Measurements from ENCODE around the gene ARAF.

Gene ARAF

DNA sequence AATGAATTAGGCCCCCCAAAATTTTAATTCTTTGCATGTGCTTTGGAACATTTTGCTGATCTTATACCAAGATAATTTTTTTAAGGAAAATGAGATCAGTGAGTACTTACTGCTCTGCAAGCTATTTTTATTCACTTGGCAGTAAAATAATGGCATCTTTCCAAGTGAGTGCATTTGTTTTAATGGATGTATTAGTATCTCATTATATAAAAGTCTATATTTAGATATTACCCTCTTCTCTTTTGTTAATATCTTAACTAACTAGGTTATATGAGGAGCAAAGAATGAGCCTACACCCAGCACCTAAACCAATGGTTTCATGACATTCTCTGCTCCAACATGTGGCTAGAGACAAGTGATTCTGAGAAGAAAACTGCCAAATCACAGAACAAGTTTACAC lies 21.1 kb upstream of the ARAF start:
- Histone ChIP-seq H3K9ac (ENCODE audit: low read length) (no peak overlapping the region), H3K27ac (ENCODE audit: low read depth, low read length) (no peak overlapping the region), H3K9me3 (ENCODE audit: low read length) (no peaks in the 10 kb centered on the region), H3K36me3 (ENCODE audit: insufficient read depth, low read length) (no peaks in the 10 kb centered on the region), H3K4me3 (ENCODE audit: low read depth in 1 of 2, low read length in 2 of 2) (no peak overlapping the region), H3K4me1 (ENCODE audit: insufficient read depth, low read length) (peaks cover 6% of the 10 kb centered on the region), H3K27me3 (ENCODE audit: control insufficient read depth in 1 of 2, insufficient read depth in 2 of 2, low read length in 2 of 2) (no peaks in the 10 kb centered on the region)

DNA sequence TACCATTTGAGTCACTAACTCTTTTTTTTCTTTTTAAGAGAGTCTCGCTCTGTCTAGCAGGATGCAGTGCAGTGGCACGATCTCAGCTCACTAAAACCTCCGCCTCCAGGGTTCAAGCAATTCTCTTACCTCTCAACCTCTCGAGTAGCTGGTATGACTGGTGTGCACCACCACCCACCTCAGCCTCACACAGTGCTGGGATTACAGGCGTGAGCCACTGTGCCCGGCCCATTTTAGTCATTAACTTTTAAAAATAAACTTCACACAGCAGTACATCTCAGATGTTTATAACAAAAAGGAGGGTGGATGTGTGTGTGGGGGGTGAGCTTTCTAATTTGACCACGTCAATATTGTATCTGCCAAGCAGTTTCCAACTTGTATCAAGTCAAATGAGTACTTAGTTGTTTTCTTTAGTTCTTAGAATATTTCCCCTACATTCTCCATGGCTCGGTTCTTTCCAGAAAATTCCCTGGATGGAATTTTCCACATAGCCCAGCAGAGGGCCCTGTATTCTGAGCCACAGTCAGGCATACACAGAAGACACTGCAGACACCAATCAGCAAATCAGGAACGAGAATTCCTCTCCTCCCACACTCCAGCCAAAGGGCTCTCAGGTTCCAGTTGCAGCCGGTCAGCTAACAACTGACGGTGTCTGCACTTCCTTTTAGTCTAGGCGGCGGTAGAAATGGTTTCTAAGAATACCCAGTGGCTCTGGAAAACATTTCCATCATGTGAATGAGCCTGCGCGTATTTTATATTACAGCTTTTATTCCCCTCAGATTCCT lies 20.1 kb upstream of the ARAF start:
- H3K27ac ChIP-seq (ENCODE audit: low read depth, low read length), result peak overlapping the region; percentile 52
- H3K4me3 ChIP-seq (ENCODE audit: low read depth in 1 of 2, low read length in 2 of 2), result no peak overlapping the region
- H3K9ac ChIP-seq (ENCODE audit: low read length), result no peak overlapping the region

DNA sequence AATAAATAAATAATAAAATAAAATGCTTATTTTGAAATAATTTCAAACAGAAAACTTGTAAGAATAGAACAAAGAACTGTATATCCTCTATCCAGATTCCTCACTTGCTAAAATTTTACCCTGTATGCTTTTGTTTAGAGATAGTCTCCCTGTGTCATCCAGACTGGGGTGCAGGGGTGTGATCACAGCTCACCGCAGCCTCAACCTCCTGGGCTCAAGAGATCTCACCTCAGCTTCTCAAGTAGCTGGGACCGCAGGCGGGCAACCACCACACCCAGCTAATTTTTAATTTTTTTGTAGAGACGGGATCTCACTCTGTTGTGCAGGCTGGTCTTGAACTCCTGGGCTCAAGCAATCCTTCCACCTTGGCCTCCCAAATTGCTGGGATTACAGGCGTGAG lies 17.5 kb upstream of the ARAF start:
- Histone ChIP-seq H3K27me3 (ENCODE audit: control insufficient read depth in 1 of 2, insufficient read depth in 2 of 2, low read length in 2 of 2) (no peaks in the 10 kb centered on the region), H3K9ac (ENCODE audit: low read length) (no peak overlapping the region), H3K27ac (ENCODE audit: low read depth, low read length) (no peak overlapping the region), H3K36me3 (ENCODE audit: insufficient read depth, low read length) (no peaks in the 10 kb centered on the region), H3K9me3 (ENCODE audit: low read length) (no peaks in the 10 kb centered on the region), H3K4me1 (ENCODE audit: insufficient read depth, low read length) (peaks cover 6% of the 10 kb centered on the region), H3K4me3 (ENCODE audit: low read depth in 1 of 2, low read length in 2 of 2) (no peak overlapping the region)

More for the DNA sequence above, 20.1 kb upstream of the ARAF start:
- no peaks in the 10 kb centered on the region for H3K27me3 ChIP-seq (ENCODE audit: control insufficient read depth in 1 of 2, insufficient read depth in 2 of 2, low read length in 2 of 2)
- peaks cover 6% of the 10 kb centered on the region for H3K4me1 ChIP-seq (ENCODE audit: insufficient read depth, low read length)
- H3K36me3 ChIP-seq (ENCODE audit: insufficient read depth, low read length), result no peaks in the 10 kb centered on the region
- no peaks in the 10 kb centered on the region for H3K9me3 ChIP-seq (ENCODE audit: low read length)

DNA sequence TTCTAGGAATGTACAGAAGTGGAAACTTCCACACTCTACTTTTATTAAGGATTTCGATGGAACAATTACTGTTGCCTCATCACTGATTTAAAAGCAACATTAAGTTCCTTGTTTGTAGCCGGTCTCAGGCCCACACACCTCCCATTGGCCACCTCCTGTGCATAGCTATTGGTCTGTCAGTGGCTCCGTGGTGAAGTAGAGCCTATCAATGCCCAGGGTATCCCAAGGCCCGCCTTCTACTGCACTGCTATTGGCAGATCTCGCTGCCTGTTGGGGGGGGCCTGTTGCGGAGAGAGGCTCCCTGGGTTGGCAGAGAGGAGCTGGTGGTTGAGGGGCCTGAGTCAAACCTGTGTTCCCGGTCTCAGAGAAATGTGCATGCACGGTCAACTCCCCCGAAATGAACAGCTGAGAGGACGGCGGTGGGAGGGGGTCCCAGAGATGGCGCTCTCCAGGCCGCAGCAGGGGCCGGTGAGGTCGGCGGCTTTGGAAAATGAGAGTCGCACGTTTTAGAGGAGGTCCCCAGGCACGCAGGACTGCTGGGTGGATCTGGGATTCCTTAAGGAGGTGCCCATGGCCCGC lies 4.9 kb upstream of the ARAF start:
- Histone ChIP-seq H3K36me3 (ENCODE audit: insufficient read depth, low read length) (no peaks in the 10 kb centered on the region), H3K27me3 (ENCODE audit: control insufficient read depth in 1 of 2, insufficient read depth in 2 of 2, low read length in 2 of 2) (peaks cover 0 to 11% of the 10 kb centered on the region in 2 donors), H3K4me1 (ENCODE audit: insufficient read depth, low read length) (no peaks in the 10 kb centered on the region), H3K9ac (ENCODE audit: low read length) (peak overlapping the region; percentile 82), H3K9me3 (ENCODE audit: low read length) (no peaks in the 10 kb centered on the region), H3K27ac (ENCODE audit: low read depth, low read length) (peak overlapping the region; percentile 86), H3K4me3 (ENCODE audit: low read depth in 1 of 2, low read length in 2 of 2) (peak overlapping the region; percentile 53 to 62)

DNA sequence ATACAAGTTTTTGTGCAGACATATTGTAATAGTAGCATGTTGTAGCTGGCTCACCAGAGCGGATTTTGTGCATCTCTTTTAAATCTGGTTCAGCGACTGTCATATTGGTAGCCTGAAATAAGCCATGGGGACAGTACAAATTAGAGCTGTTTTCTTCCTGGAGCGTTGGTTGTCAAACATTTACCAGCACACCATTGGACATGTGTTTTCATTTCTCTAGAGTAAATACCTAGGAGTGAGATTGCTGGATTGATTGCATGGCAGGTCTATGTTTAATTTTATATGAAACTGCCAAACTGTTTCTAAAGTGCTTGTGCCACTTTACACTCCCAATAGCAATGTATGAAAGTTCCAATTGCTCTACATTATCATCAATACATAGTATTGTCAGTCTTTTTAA lies 2.6 kb upstream of the ARAF start:
- Histone ChIP-seq H3K9me3 (ENCODE audit: low read length) (no peaks in the 10 kb centered on the region), H3K27me3 (ENCODE audit: control insufficient read depth in 1 of 2, insufficient read depth in 2 of 2, low read length in 2 of 2) (peaks cover 0 to 10% of the 10 kb centered on the region in 2 donors), H3K27ac (ENCODE audit: low read depth, low read length) (no peak overlapping the region), H3K9ac (ENCODE audit: low read length) (no peak overlapping the region), H3K4me1 (ENCODE audit: insufficient read depth, low read length) (no peaks in the 10 kb centered on the region), H3K4me3 (ENCODE audit: low read depth in 1 of 2, low read length in 2 of 2) (no peak overlapping the region), H3K36me3 (ENCODE audit: insufficient read depth, low read length) (peaks cover 6% of the 10 kb centered on the region)

DNA sequence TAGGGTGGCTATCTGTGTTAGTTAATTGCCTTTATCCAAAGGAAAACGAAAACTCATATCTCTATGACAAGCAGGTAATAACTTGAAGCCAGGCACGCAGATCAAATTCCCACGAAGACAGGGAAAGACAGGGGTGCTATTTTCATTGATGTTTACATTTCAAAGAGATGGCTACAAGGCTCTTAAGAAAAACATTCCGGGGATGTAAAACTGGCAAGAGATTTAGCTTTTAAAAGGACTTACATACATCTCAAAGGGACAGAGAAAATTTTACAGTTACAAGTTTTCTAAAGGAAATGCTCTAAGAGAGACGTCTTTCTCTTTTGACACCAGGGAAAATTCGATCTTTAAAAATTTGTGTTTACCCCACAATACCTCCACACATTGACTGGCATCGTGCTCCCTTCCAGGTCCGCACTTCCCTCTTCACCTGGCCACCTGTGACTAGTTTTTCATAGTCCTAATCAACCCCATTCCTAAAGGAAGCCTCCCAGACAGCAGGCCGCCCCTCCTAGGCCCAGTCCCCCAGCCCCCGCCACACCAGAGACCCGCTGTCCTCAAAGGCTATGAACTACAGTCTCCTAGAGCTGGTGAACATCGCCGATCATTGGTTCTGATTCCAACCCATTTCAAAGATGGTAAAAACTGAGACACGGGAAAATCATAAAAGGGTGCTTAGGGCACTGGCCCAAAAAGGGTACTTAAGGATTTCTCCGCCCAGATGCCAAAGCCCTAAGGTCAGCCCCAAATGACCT lies 649 bp upstream of the ARAF start:
- Histone ChIP-seq H3K9ac (ENCODE audit: low read length) (peak overlapping the region; percentile 3), H3K4me1 (ENCODE audit: insufficient read depth, low read length) (no peaks in the 10 kb centered on the region), H3K4me3 (ENCODE audit: low read depth in 1 of 2, low read length in 2 of 2) (peak overlapping the region; percentile 32 to 83)

DNA sequence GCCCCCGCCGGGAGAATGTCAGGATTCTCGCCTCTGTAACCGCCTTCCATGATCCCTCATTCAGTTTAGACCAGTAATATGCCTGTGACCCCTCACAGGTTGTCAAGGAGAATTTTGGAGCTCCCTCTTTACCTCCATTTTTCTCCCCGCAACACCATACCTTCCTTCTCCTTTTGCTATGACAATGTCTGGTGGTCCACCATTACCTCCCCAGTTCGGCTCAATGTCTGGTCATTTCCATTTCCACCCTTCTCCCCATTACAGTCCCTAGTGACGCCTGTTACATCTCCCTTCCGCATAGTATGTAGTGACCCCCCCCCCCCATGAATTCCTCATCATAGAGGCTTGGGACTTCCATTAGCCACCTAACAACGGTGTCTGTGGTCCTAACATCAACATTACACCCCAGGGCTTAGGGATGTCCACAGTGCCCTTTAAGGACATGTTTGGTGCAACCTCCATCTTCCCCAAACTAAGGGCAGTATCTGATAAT lies 700 bp downstream of the ARAF start:
- no peaks in the 10 kb centered on the region for H3K4me1 ChIP-seq (ENCODE audit: insufficient read depth, low read length)
- H3K27me3 ChIP-seq (ENCODE audit: control insufficient read depth in 1 of 2, insufficient read depth in 2 of 2, low read length in 2 of 2), result no peaks in the 10 kb centered on the region
- peak overlapping the region; percentile 77 to 83 for H3K4me3 ChIP-seq (ENCODE audit: low read depth in 1 of 2, low read length in 2 of 2)
- peaks cover 16% of the 10 kb centered on the region for H3K36me3 ChIP-seq (ENCODE audit: insufficient read depth, low read length)
- no peaks in the 10 kb centered on the region for H3K9me3 ChIP-seq (ENCODE audit: low read length)
- peak overlapping the region; percentile 34 for H3K27ac ChIP-seq (ENCODE audit: low read depth, low read length)
- H3K9ac ChIP-seq (ENCODE audit: low read length), result no peak overlapping the region

More for the DNA sequence above, 649 bp upstream of the ARAF start:
- peaks cover 13% of the 10 kb centered on the region for H3K36me3 ChIP-seq (ENCODE audit: insufficient read depth, low read length)
- peaks cover 0 to 6% of the 10 kb centered on the region in 2 donors for H3K27me3 ChIP-seq (ENCODE audit: control insufficient read depth in 1 of 2, insufficient read depth in 2 of 2, low read length in 2 of 2)
- H3K27ac ChIP-seq (ENCODE audit: low read depth, low read length), result peak overlapping the region; percentile 72
- no peaks in the 10 kb centered on the region for H3K9me3 ChIP-seq (ENCODE audit: low read length)

DNA sequence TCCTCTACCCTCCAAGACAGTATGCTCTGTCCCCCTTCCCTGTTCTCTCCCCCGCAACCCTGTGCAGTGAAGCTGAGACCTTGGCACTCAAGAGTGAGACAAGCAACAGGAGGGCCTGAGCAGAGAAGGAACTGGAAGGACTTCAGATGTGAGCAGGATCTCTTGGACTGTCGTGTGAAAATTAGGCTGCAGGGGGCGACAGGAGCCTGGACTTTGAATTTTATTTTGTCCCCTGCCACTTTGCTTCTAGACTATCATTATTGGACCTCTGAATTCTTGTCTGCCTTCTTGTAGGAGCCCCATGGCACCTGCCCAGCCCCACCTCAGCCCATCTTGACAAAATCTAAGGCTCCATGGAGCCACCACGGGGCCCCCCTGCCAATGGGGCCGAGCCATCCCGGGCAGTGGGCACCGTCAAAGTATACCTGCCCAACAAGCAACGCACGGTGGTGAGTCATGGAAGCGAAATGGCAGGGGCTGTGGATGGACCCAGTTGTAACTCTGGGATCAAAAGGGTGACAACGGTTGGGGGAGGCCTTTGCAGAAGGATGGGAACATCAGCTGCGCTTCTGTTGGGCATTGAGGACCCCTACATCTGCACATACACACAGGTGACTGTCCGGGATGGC lies 1.7 kb downstream of the ARAF start:
- H3K9ac ChIP-seq (ENCODE audit: low read length), result no peak overlapping the region
- H3K27ac ChIP-seq (ENCODE audit: low read depth, low read length), result no peak overlapping the region
- no peaks in the 10 kb centered on the region for H3K9me3 ChIP-seq (ENCODE audit: low read length)
- H3K4me3 ChIP-seq (ENCODE audit: low read depth in 1 of 2, low read length in 2 of 2), result no peak overlapping the region
- no peaks in the 10 kb centered on the region for H3K4me1 ChIP-seq (ENCODE audit: insufficient read depth, low read length)
- peaks cover 26% of the 10 kb centered on the region for H3K36me3 ChIP-seq (ENCODE audit: insufficient read depth, low read length)
- H3K27me3 ChIP-seq (ENCODE audit: control insufficient read depth in 1 of 2, insufficient read depth in 2 of 2, low read length in 2 of 2), result no peaks in the 10 kb centered on the region

DNA sequence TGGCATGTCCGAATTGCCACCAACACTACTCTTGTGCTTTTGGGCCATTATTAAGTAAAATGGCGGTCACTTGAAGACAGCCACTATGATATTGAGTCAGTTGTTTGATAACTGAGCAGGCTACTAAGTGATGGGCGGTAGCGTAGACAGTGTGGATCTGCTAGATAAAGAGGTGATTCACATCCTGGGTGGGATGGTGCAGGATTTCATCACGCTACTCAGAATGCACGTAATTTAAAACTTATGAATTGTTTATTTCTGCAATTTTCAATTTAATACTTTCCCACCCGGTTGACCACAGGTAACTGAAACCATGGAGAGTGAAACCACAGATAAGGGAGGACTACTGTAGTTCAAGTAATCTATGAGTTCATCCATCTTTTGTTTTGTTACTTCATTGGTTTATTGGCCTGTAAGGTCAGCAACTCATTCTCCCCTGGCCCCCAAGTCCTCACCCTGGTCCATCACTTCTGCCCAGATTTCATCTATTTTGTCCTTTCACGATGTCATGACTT lies 2.9 kb downstream of the ARAF start:
- Histone ChIP-seq H3K36me3 (ENCODE audit: insufficient read depth, low read length) (peaks cover 38% of the 10 kb centered on the region), H3K9ac (ENCODE audit: low read length) (no peak overlapping the region), H3K27ac (ENCODE audit: low read depth, low read length) (no peak overlapping the region), H3K4me3 (ENCODE audit: low read depth in 1 of 2, low read length in 2 of 2) (no peak overlapping the region), H3K4me1 (ENCODE audit: insufficient read depth, low read length) (no peaks in the 10 kb centered on the region), H3K27me3 (ENCODE audit: control insufficient read depth in 1 of 2, insufficient read depth in 2 of 2, low read length in 2 of 2) (no peaks in the 10 kb centered on the region), H3K9me3 (ENCODE audit: low read length) (no peaks in the 10 kb centered on the region)

DNA sequence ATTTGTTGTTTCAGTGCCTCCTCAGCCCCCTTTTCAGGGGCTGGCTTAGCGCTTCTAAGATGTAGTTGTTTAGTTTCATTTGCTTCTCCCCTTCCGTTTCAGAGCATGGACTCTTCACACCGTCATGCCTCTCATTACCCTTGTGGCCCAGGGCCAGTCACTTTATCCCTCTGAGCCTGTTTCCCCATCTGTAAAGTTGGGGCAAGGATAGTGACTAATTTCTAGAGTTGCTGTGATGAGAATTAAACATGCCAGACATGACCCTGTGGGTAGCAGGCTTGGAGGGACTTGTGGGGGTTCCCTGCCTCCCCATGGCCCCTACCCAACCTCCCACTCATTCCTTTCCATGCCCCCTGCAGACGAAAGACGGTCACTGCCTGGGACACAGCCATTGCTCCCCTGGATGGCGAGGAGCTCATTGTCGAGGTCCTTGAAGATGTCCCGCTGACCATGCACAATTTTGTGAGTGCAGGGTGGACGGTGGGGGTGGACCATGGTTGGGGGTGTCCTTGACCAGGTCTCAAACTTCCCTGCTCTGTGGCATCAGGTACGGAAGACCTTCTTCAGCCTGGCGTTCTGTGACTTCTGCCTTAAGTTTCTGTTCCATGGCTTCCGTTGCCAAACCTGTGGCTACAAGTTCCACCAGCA lies 3.6 kb downstream of the ARAF start:
- no peak overlapping the region for H3K27ac ChIP-seq (ENCODE audit: low read depth, low read length)
- H3K9ac ChIP-seq (ENCODE audit: low read length), result no peak overlapping the region
- no peaks in the 10 kb centered on the region for H3K27me3 ChIP-seq (ENCODE audit: control insufficient read depth in 1 of 2, insufficient read depth in 2 of 2, low read length in 2 of 2)
- H3K4me1 ChIP-seq (ENCODE audit: insufficient read depth, low read length), result no peaks in the 10 kb centered on the region
- H3K36me3 ChIP-seq (ENCODE audit: insufficient read depth, low read length), result peaks cover 44% of the 10 kb centered on the region
- no peaks in the 10 kb centered on the region for H3K9me3 ChIP-seq (ENCODE audit: low read length)
- no peak overlapping the region for H3K4me3 ChIP-seq (ENCODE audit: low read depth in 1 of 2, low read length in 2 of 2)

All from muscle layer of colon (tissue), 2 donors.